PC-3 (cell line): ENCODE data around the gene RNF5. TPM values are rescaled to one million over a fixed set of nuclear protein-coding genes. Genes with fewer than 3 reads are reported as not detected.

Experiments used
- ATAC-seq: fragments of 200-7000 bp; cut with Tn5 transposase; 2 replicates; pipeline ENCODE4 v1.9.1; 2020; ENCODE audit warnings: mild to moderate bottlenecking, moderate library complexity
- BruUV-seq: library from RNA; stranded (reverse); fragments of 400-500 nt; replicated peaks from 2 replicates; lab custom pipeline; 2021; lab: Mats Ljungman, UMichigan
- CTCF ChIA-PET: fragments of 300-600 bp; sonication (Branson Sonifier 250); formaldehyde crosslinking; loops from one replicate; lab custom pipeline; 2022; ENCODE audit warnings: antibody characterized with exemption; lab: Charles Lee
- POLR2A ChIA-PET: fragments of 300-600 bp; sonication (Branson Sonifier 250); formaldehyde crosslinking; loops from one replicate; lab custom pipeline; 2022; ENCODE audit warnings: antibody characterized with exemption; ENCODE audit not compliant: unreplicated experiment; lab: Charles Lee
- DNase-seq: peaks from one replicate; pipeline ENCODE4 v3.0.0-alpha.2; 2015
- H2AFZ ChIP-seq: fragments of 300-600 bp; sonication (generic); 2 replicates; pipeline ENCODE4 v1.6.0; 2016; ENCODE audit warnings: antibody characterized with exemption, low read length
- H3F3A ChIP-seq: fragments of 300-600 bp; sonication (generic); one replicate; pipeline ENCODE4 v1.6.0; 2017; ENCODE audit warnings: antibody characterized with exemption, low read length, control low read depth, mild to moderate bottlenecking; ENCODE audit not compliant: unreplicated experiment
- H3K27ac ChIP-seq: fragments of 300-600 bp; sonication (generic); 2 replicates; pipeline ENCODE4 v1.5.1; 2016; ENCODE audit warnings: mild to moderate bottlenecking, low read length
- H3K27me3 ChIP-seq: fragments of 300-600 bp; sonication (generic); 2 replicates; pipeline ENCODE4 v1.6.1; 2016; ENCODE audit warnings: low read length, mixed read lengths
- H3K36me3 ChIP-seq: fragments of 300-600 bp; sonication (generic); 2 replicates; pipeline ENCODE4 v1.6.1; 2016; ENCODE audit warnings: low read depth, mixed run types, low read length, mixed read lengths
- H3K4me1 ChIP-seq: fragments of 300-600 bp; sonication (generic); 2 replicates; pipeline ENCODE4 v1.5.1; 2016; ENCODE audit warnings: low read length; ENCODE audit not compliant: insufficient read depth
- H3K4me2 ChIP-seq: fragments of 300-600 bp; sonication (generic); 2 replicates; pipeline ENCODE4 v1.6.0; 2016; ENCODE audit warnings: low read length
- H3K4me3 ChIP-seq: fragments of 300-600 bp; sonication (generic); 2 replicates; pipeline ENCODE4 v1.5.1; 2016; ENCODE audit warnings: mild to moderate bottlenecking, low read length, mixed read lengths
- H3K79me2 ChIP-seq: fragments of 300-600 bp; sonication (generic); 2 replicates; pipeline ENCODE4 v1.6.1; 2017; ENCODE audit warnings: low read length, mixed read lengths
- H3K9ac ChIP-seq: fragments of 300-600 bp; sonication (generic); 2 replicates; pipeline ENCODE4 v1.6.0; 2016; ENCODE audit warnings: mild to moderate bottlenecking, low read length
- H3K9me2 ChIP-seq: fragments of 300-600 bp; sonication (generic); replicated peaks from 2 replicates; pipeline ENCODE4 v1.6.1; 2016; ENCODE audit warnings: mixed run types, low read length, mixed read lengths
- H3K9me3 ChIP-seq: fragments of 300-600 bp; sonication (generic); 2 replicates; pipeline ENCODE4 v1.6.1; 2016; ENCODE audit warnings: low read length, mixed read lengths
- H4K20me1 ChIP-seq: fragments of 300-600 bp; sonication (generic); 2 replicates; pipeline ENCODE4 v1.6.1; 2016; ENCODE audit warnings: low read length, mixed read lengths
- EZH2 ChIP-seq: fragments of 300-600 bp; sonication (generic); IDR thresholded peaks from one replicate; pipeline ENCODE4 v1.6.1; 2017; ENCODE audit warnings: antibody characterized with exemption, mild to moderate bottlenecking, low read length; ENCODE audit not compliant: unreplicated experiment
- EZH2phosphoT487 ChIP-seq: fragments of 300-600 bp; sonication (generic); IDR thresholded peaks from 2 replicates; pipeline ENCODE4 v1.6.1; 2018; ENCODE audit warnings: mild to moderate bottlenecking, antibody characterized with exemption, low read length, borderline replicate concordance
- intact Hi-C: fragments of 100-400 bp; cut with micrococcal nuclease; formaldehyde crosslinking; loops from 2 replicates; pipeline ENCODE4 v1.9.0; 2023
- total RNA-seq: library from RNA; depleted of rRNA; stranded (reverse); fragments of >200 nt; gene quantifications from 2 replicates; pipeline ENCODE4 v1.2.3, GENCODE V29; 2014
- TF ChIP-seq, protein P1 (sequence below): fragments of 300-600 bp; sonication (generic); conservative IDR thresholded peaks from 2 replicates; pipeline ENCODE4 v1.5.1; 2017; ENCODE audit warnings: antibody characterized with exemption, low read depth, mild to moderate bottlenecking, low read length

Gene RNF5
- total RNA-seq, 1 experiment from 2014 or later: 69.0 TPM

GRCh38 chr6:32176476-32177182, 1.6 kb upstream of the RNF5 start:
- POLR2A ChIA-PET: interaction anchor here (0.6 kb wide), 1 partner anchor 14 kb away, joined by 3 read pairs; the partner anchor contains the start of gene PBX2
- peak overlapping the region; percentile 93 for H3K4me2 ChIP-seq
- BruUV-seq: TSS peak; percentile 17

GRCh38 chr6:32177183-32177787, 920 bp upstream of the RNF5 start:
- peaks cover 5% of the 10 kb centered on the region for H3K36me3 ChIP-seq
- TF ChIP-seq EZH2phosphoT487: no peak
- TF ChIP-seq EZH2: no peak
- TF ChIP-seq, protein P1, sequence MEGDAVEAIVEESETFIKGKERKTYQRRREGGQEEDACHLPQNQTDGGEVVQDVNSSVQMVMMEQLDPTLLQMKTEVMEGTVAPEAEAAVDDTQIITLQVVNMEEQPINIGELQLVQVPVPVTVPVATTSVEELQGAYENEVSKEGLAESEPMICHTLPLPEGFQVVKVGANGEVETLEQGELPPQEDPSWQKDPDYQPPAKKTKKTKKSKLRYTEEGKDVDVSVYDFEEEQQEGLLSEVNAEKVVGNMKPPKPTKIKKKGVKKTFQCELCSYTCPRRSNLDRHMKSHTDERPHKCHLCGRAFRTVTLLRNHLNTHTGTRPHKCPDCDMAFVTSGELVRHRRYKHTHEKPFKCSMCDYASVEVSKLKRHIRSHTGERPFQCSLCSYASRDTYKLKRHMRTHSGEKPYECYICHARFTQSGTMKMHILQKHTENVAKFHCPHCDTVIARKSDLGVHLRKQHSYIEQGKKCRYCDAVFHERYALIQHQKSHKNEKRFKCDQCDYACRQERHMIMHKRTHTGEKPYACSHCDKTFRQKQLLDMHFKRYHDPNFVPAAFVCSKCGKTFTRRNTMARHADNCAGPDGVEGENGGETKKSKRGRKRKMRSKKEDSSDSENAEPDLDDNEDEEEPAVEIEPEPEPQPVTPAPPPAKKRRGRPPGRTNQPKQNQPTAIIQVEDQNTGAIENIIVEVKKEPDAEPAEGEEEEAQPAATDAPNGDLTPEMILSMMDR: no peak
- TSS peak; percentile 71 for BruUV-seq
- no peaks in the 10 kb centered on the region for H3K9me3 ChIP-seq
- intact Hi-C loops: loop anchor here (5.0 kb wide), 1 partner anchor 220 kb away; the partner anchor contains the start of genes NELFE and SKIC2
- H3F3A ChIP-seq: no peaks in the 10 kb centered on the region
- peak overlapping the region; percentile 83 for H3K27ac ChIP-seq
- no peaks in the 10 kb centered on the region for H3K9me2 ChIP-seq
- ChIA-PET CTCF (interaction anchor here (0.5 to 1.1 kb wide), 2 partner anchors 18 to 63 kb away, joined by 4 to 9 read pairs; no protein-coding TSS in a partner anchor), POLR2A (interaction anchor here (0.6 to 1.0 kb wide), 2 partner anchors 19 to 84 kb away, joined by 3 read pairs; no protein-coding TSS in a partner anchor)
- ATAC-seq: peak; percentile 6
- DNase-seq: no peak
- H4K20me1 ChIP-seq: no peaks in the 10 kb centered on the region
- H2AFZ ChIP-seq: peak overlapping the region; percentile 95
- H3K4me1 ChIP-seq: peaks cover 33% of the 10 kb centered on the region
- peak overlapping the region; percentile 93 for H3K4me2 ChIP-seq
- H3K79me2 ChIP-seq: peaks cover 33% of the 10 kb centered on the region
- H3K4me3 ChIP-seq: peak overlapping the region; percentile 94
- peak overlapping the region; percentile 81 for H3K9ac ChIP-seq
- no peaks in the 10 kb centered on the region for H3K27me3 ChIP-seq

More at GRCh38 chr6:32176476-32177182, 1.6 kb upstream of the RNF5 start:
- no peaks in the 10 kb centered on the region for H3K9me3 ChIP-seq
- H3K36me3 ChIP-seq: peaks cover 5% of the 10 kb centered on the region
- peak overlapping the region; percentile 95 for H2AFZ ChIP-seq
- H3K9ac ChIP-seq: peak overlapping the region; percentile 90
- intact Hi-C loops: loop anchor here (1.0 to 5.0 kb wide), 2 partner anchors 22 to 219 kb away; partner anchors contain the start of genes NELFE, PPT2 and SKIC2
- no peaks in the 10 kb centered on the region for H3F3A ChIP-seq
- ATAC-seq (no peak), DNase-seq (peak; percentile 62)
- peak overlapping the region; percentile 94 for H3K4me3 ChIP-seq
- H4K20me1 ChIP-seq: no peaks in the 10 kb centered on the region
- peak overlapping the region; percentile 83 for H3K27ac ChIP-seq
- CTCF ChIA-PET: interaction anchor here (0.5 kb wide), 1 partner anchor 62 kb away, joined by 9 read pairs; no protein-coding TSS in a partner anchor
- H3K9me2 ChIP-seq: no peaks in the 10 kb centered on the region
- H3K27me3 ChIP-seq: no peaks in the 10 kb centered on the region
- peaks cover 33% of the 10 kb centered on the region for H3K4me1 ChIP-seq
- TF ChIP-seq EZH2 (no peak), EZH2phosphoT487 (no peak)
- peaks cover 33% of the 10 kb centered on the region for H3K79me2 ChIP-seq
